Measurements from ENCODE around the gene ATP8A1. TPM values are rescaled to one million over a fixed set of nuclear protein-coding genes. Genes with fewer than 3 reads are reported as not detected.
"Not testable (repeated sequence)": the region's sequence is repeated elsewhere in the genome, so short reads cannot be mapped to it uniquely, and the experiment has no call there.

The ATP8A1 gene
- total RNA-seq, 1 experiment from 2014 or later: 0.42 TPM

DNA sequence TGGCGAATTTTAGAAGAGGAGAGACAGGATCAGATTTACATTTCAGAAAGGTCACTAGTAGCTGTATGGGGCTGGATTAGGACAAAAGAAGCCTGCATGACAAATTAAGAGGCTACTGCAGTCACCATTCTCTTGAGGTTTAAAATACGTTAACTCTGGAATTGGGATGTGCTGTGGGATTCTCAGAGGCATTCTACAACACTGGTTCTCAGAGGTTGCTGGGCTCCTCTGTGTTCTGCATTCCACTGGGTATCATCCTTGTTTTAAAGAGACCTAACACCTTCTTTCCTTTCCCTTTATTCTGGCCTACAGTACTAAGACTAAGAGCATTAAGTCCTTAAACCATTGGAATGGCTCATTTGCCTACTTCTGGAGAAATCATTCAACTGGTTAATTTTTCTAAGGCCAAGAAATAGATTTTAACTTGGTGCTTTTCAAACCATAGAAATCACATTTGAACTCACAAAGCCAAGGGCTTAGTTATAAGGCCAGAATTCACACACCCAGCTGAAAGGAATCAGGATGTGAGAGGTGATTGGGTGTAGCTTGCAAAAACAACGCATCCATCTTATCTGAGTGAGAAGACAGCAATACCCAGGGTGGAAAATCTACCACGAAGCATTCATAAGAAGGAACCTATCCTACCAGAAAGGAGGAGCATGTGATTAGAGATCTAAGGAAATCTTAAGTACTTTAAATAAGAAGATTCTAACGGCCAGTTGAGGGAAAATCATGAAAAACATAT lies 143.0 kb downstream of the ATP8A1 start:
- Histone ChIP-seq H3K9me3 (replicated peaks) (no peaks in the 10 kb centered on the region), H3K27me3 (replicated peaks) (no peaks in the 10 kb centered on the region), H3K4me3 (no peak overlapping the region), H3K4me1 (replicated peaks) (no peaks in the 10 kb centered on the region), H3K27ac (no peak overlapping the region), H3K36me3 (no peaks in the 10 kb centered on the region)
- DNase-seq (ENCODE audit: low read depth in 1 of 2, low spot score in 2 of 2): no peak

DNA sequence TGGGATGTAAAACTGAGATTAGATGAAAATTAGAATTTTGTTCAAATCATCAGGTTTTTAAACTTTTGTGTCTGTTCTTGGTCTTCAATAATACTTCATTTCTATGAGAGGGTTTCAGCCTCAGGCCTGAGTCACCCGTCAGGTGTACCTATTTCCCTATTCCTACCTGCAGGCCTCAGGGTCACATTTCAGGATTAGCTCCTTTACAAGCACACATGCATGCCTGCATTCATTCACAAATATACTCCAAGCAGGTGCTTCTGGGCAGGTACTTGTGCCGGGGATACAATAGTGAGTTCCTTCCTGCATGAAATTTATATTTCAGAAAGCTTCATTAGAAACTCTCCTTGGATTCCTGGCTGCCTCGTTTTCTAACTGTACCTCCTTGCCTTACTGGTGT lies 144.7 kb downstream of the ATP8A1 start:
- Histone ChIP-seq H3K27me3 (replicated peaks) (no peaks in the 10 kb centered on the region), H3K36me3 (no peaks in the 10 kb centered on the region), H3K4me1 (replicated peaks) (no peaks in the 10 kb centered on the region), H3K4me3 (no peak overlapping the region), H3K9me3 (replicated peaks) (no peaks in the 10 kb centered on the region), H3K27ac (no peak overlapping the region)
- DNase-seq (ENCODE audit: low read depth in 1 of 2, low spot score in 2 of 2): no peak

DNA sequence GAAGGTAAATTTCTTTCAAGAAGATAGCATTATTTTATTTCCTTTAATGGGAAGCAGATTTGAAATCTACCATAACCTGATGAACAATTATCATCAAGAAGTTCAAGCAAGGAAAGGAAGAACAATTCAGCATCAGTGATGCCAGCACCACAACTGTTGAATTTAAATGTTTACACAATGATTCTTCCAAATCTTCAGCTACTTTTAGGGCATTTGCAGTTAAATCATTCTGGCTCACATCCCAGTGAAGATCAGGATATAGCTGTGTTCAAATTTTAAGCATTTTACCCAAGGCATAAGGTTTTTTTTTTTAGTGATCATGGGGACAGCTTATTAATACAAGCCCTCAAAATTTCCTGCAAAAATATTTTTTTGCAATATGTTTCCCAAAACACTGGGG lies 146.7 kb downstream of the ATP8A1 start:
- DNase-seq (ENCODE audit: low read depth in 1 of 2, low spot score in 2 of 2): no peak
- Histone ChIP-seq H3K4me1 (replicated peaks) (no peaks in the 10 kb centered on the region), H3K27ac (no peak overlapping the region), H3K27me3 (replicated peaks) (no peaks in the 10 kb centered on the region), H3K9me3 (replicated peaks) (no peaks in the 10 kb centered on the region), H3K36me3 (no peaks in the 10 kb centered on the region), H3K4me3 (no peak overlapping the region)

DNA sequence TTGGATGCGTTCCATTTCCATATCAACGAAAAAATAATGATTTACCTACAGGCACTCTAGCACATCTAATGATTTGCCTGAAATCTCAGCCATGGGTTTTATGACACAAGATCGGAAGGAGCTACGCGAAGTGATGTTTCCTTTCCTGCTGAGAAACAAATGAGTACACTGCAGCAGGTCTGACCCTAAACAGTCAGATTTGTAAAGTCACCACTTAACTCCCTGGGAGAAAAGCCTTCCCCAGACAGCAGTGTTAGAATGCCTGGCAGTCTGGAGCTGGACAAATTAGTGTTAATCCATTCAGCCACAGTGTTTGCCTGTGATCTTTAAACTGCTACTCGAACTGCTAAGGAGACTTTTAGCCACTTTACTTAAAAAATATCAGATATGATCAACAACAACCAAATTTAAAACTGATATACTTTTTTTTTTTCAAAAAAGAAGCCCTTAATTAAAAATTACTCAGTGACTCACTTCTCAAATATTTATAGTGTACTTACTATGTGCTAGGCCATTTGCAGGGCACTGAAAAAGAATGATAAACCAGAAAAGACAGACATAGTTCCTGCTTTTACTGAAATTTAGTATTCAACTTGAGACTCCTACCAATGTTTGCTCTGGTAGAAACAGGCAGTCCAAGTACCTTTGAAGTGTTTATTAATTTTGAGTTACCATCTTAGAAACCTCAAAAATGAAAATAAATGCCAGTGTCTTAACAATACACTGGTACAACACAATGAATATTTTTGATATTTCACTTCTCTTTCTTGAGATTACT lies 155.1 kb downstream of the ATP8A1 start:
- Histone ChIP-seq H3K27ac (no peak overlapping the region), H3K4me3 (no peak overlapping the region), H3K9me3 (replicated peaks) (no peaks in the 10 kb centered on the region), H3K36me3 (no peaks in the 10 kb centered on the region), H3K27me3 (replicated peaks) (no peaks in the 10 kb centered on the region), H3K4me1 (replicated peaks) (no peaks in the 10 kb centered on the region)
- DNase-seq (ENCODE audit: low read depth in 1 of 2, low spot score in 2 of 2): no peak

DNA sequence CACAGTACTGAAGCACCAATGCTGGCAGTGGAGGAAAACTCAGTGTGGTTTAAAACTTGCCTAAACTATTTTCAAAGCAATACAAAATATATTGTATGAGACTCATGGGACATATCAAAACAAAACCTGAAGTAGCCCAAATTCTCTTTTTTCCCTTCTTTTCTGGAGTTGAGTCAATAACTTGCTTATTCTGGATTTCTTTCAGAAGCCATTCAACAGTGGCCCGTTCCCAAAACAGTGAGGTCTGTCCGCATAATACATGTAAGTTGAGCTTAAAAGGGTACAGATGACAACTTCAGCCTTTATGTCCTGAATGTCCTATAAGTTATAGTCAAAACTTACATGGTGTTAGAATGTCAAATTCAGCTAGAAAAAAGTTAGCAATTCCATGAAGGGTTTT lies 158.9 kb downstream of the ATP8A1 start:
- DNase-seq (ENCODE audit: low read depth in 1 of 2, low spot score in 2 of 2): no peak
- Histone ChIP-seq H3K27ac (no peak overlapping the region), H3K9me3 (replicated peaks) (no peaks in the 10 kb centered on the region), H3K36me3 (no peaks in the 10 kb centered on the region), H3K4me3 (no peak overlapping the region), H3K4me1 (replicated peaks) (no peaks in the 10 kb centered on the region), H3K27me3 (replicated peaks) (no peaks in the 10 kb centered on the region)

DNA sequence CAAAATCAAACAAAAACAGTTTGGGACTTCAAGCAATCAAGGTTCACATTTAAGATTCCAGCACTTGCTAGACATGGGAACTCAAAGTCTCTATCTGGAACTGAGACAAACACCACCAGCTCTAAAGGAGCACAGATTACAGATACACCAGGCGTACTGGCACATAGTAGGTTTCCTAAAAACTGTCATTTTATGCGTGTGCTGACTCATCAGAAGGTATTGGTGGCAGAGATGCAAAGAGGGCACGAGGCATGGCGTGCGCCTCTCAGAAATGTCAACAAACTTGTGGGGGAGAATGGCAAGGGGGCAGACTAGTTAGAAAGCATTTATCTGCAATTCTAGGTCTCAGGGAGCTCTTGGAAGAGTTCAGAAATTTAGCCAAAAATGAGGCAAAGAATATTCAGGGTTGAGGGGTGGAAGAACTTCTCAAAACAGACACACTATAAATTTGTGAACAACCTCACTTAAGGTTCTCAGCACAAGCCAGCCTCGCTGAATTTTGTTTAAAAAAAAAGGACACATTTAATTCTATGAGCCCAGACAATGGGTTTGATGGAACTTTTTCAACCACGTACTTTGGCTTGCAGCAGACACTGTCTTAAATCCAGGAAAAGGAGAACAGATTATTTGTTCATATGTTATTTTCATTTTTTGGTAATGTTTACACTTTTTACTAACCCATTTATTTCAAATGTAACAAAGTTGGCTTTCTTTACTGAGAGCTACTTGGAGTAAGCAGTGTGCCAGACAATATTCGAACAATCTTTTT lies 159.6 kb downstream of the ATP8A1 start:
- DNase-seq (ENCODE audit: low read depth in 1 of 2, low spot score in 2 of 2): no peak
- H3K4me1 ChIP-seq (replicated peaks): no peaks in the 10 kb centered on the region
- no peaks in the 10 kb centered on the region for H3K9me3 ChIP-seq (replicated peaks)
- H3K27me3 ChIP-seq (replicated peaks): no peaks in the 10 kb centered on the region
- no peak overlapping the region for H3K27ac ChIP-seq
- no peaks in the 10 kb centered on the region for H3K36me3 ChIP-seq
- no peak overlapping the region for H3K4me3 ChIP-seq

DNA sequence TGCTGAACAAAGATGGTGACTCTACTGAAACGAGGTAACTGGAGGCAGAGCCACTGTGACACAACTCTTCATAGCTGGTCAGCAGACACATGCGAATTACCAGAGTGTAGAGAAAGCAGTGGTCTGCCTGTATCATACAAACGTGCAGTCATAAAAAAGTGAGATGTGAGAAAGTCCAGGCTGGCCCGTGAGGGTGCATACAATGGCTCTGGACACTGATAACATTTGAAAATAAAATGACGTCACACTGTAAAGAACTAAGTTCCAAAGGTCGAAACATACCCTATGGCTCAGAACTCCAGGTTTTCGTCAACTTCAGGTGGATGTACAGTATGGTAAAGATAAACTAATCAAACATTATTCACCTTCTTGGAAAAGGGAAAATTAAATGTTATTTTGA lies 163.9 kb downstream of the ATP8A1 start:
- Histone ChIP-seq H3K36me3 (no peaks in the 10 kb centered on the region), H3K27ac (no peak overlapping the region), H3K27me3 (replicated peaks) (no peaks in the 10 kb centered on the region), H3K9me3 (replicated peaks) (no peaks in the 10 kb centered on the region), H3K4me3 (no peak overlapping the region), H3K4me1 (replicated peaks) (no peaks in the 10 kb centered on the region)
- no peak for DNase-seq (ENCODE audit: low read depth in 1 of 2, low spot score in 2 of 2)

DNA sequence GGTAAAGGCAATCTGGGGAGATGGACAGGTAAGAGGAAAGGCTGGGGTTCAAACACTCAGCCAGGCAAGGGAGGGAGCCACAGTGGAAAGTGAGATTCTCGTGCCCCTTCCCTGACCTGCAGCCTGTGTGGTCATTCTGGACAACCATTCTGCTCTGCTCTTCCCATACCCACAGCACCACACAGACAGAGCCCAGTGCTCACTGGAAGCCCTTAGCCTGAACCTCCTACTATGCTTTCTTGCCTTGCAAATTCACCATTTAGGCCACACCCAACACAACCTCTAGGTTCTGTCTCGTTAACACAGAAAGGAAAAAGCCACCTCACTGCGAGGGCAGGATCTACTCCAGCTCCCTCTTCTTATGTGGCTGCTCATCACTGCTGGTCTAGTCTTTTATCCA lies 166.9 kb downstream of the ATP8A1 start:
- DNase-seq (ENCODE audit: low read depth in 1 of 2, low spot score in 2 of 2): no peak
- no peak overlapping the region for H3K4me3 ChIP-seq
- no peaks in the 10 kb centered on the region for H3K9me3 ChIP-seq (replicated peaks)
- no peaks in the 10 kb centered on the region for H3K36me3 ChIP-seq
- H3K27ac ChIP-seq: no peak overlapping the region
- H3K4me1 ChIP-seq (replicated peaks): no peaks in the 10 kb centered on the region
- no peaks in the 10 kb centered on the region for H3K27me3 ChIP-seq (replicated peaks)

DNA sequence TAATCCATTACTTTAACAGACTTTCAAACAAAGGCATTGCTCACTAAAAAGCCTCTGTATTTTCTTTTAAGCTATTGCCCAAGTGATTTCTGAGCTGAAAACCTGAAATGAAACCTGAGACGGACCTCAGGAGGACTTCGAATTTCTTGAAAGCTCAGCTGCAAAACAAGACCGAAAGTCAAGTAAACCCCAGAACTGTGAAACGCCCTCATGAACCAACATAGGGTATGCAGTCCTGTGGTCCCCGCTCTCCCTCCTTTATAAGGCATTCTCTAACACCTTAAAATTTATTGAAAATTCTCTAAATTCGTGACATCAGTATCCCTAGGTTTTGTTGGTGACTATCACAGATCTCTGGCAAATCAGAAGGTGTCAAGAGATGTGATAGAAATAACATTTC lies 167.8 kb downstream of the ATP8A1 start:
- Histone ChIP-seq H3K27me3 (replicated peaks) (no peaks in the 10 kb centered on the region), H3K27ac (no peak overlapping the region), H3K4me1 (replicated peaks) (no peaks in the 10 kb centered on the region), H3K4me3 (no peak overlapping the region), H3K9me3 (replicated peaks) (no peaks in the 10 kb centered on the region), H3K36me3 (no peaks in the 10 kb centered on the region)
- DNase-seq (ENCODE audit: low read depth in 1 of 2, low spot score in 2 of 2): no peak

DNA sequence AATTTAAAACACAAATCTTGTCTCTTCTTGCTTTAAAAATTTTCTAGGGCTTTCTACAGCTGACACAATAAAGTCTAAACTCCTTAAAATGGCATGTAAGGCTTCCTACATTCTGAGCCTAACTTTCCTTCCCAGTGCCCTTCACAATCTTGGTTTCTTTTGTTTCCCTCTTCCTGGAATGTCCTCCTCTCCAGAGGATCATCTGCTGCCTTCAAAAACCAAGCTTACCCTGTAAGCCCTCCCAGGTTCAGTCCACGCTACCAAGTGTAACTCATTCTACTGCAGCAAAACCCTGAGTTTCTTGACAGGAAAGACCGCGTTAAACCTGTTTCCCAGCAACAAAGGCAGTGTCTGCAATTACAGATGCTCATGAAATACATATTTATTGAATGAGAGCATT lies 168.4 kb downstream of the ATP8A1 start:
- Histone ChIP-seq H3K27ac (no peak overlapping the region), H3K27me3 (replicated peaks) (no peaks in the 10 kb centered on the region), H3K9me3 (replicated peaks) (no peaks in the 10 kb centered on the region), H3K36me3 (no peaks in the 10 kb centered on the region), H3K4me1 (replicated peaks) (no peaks in the 10 kb centered on the region), H3K4me3 (no peak overlapping the region)
- no peak for DNase-seq (ENCODE audit: low read depth in 1 of 2, low spot score in 2 of 2)

DNA sequence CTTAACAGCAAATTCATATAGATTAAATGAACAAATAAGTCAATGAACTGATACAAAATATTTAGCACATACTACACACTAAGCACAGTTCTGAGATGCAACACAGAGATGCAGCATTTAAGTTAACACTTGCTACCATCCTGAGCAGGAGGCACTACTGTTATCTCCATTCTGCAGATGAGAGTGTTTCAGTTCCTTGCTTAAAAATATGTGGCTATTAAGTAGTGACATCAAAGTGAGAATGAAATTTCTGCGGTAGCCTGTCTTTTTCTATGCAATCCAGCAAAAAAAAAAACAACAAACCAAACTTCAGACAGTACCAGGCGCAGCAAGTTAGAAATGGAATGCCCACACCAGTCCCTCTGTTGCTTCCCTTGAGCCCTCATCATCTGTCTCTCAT lies 168.8 kb downstream of the ATP8A1 start:
- Histone ChIP-seq H3K27me3 (replicated peaks) (no peaks in the 10 kb centered on the region), H3K27ac (no peak overlapping the region), H3K4me1 (replicated peaks) (no peaks in the 10 kb centered on the region), H3K9me3 (replicated peaks) (no peaks in the 10 kb centered on the region), H3K36me3 (no peaks in the 10 kb centered on the region), H3K4me3 (no peak overlapping the region)
- no peak for DNase-seq (ENCODE audit: low read depth in 1 of 2, low spot score in 2 of 2)

DNA sequence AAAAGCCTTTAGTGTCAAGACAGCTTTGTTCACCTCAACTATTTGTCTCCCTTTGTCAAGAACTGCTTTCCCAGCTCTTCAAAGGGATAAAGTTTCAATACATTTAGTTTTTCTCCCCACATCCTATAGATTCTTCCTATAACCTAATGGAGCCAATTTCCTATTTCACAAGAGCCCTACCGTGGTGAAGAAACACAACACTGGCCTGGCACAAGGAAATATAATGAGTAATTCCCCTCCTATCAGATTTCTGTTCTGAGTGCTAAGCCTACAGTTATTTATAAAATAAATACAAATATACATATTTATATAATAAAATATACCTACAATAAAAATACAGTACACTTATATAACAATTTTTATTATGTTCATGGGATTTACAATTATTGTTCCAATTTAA lies 169.7 kb downstream of the ATP8A1 start:
- no peaks in the 10 kb centered on the region for H3K36me3 ChIP-seq
- no peaks in the 10 kb centered on the region for H3K27me3 ChIP-seq (replicated peaks)
- H3K27ac ChIP-seq: no peak overlapping the region
- H3K4me1 ChIP-seq (replicated peaks): no peaks in the 10 kb centered on the region
- H3K4me3 ChIP-seq: no peak overlapping the region
- DNase-seq (ENCODE audit: low read depth in 1 of 2, low spot score in 2 of 2): no peak
- no peaks in the 10 kb centered on the region for H3K9me3 ChIP-seq (replicated peaks)

DNA sequence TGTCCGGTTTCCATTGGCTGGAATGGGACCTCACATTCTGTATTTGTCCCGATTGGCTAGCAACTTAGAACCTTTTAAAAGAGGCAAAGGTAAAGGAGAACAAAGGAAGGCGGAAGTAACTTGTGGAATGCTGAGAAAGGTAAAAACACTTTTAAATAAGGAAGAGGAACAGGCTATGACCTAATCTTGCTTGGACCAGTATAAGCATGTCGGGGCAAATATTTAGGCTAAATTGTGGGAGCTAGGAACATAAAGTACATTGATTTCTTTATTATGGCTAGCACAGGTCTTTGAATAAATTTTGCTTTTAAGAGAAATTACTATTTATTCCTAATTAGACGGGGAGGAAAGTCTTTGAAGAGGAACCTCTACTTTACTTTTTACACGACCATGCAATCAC lies 170.7 kb downstream of the ATP8A1 start:
- not testable (repeated sequence) for H3K4me1 ChIP-seq (replicated peaks); H3K9me3 ChIP-seq (replicated peaks); H3K27me3 ChIP-seq (replicated peaks); H3K27ac ChIP-seq; H3K4me3 ChIP-seq; DNase-seq (ENCODE audit: low read depth in 1 of 2, low spot score in 2 of 2); H3K36me3 ChIP-seq

DNA sequence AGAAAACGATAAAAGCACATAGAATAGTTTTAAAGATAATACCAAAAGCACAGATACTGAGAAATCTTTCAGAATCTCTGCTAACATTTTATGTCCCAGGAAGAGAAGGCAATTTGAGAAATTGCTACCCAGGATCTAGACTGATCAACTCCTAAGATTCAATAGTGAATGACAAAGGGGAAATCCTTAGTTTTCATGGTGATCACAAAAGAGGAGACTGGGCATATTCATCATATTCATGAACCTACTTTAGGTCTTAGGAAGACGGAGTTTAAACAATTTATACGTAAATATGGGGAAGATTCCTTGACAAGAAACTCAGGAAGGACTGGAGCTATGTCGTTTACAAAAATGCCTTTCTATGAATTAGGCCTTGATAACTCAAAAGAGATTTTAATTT lies 172.3 kb downstream of the ATP8A1 start:
- no peak overlapping the region for H3K27ac ChIP-seq

More for the DNA sequence above, 172.3 kb downstream of the ATP8A1 start:
- Histone ChIP-seq H3K4me3 (no peak overlapping the region), H3K27me3 (replicated peaks) (no peaks in the 10 kb centered on the region), H3K36me3 (no peaks in the 10 kb centered on the region), H3K4me1 (replicated peaks) (no peaks in the 10 kb centered on the region), H3K9me3 (replicated peaks) (no peaks in the 10 kb centered on the region)
- DNase-seq (ENCODE audit: low read depth in 1 of 2, low spot score in 2 of 2): no peak

All from SJSA1 (cell line).